GM12891 (cell line): ENCODE results near the gene BACH2.
"Not testable (repeated sequence)": the region's sequence is repeated elsewhere in the genome, so short reads cannot be mapped to it uniquely, and the experiment has no call there.

ENCODE experiments used
- DNase-seq: peaks from one replicate; pipeline ENCODE4 v3.0.0; 2011; ENCODE audit warnings: low spot score; ENCODE audit not compliant: insufficient read length
- FAIRE-seq: peaks from 2 replicates; lab custom pipeline; 2011; peaks lifted over from hg19 to GRCh38; lab: Jason Lieb, UNC
- PAX5 ChIP-seq: IDR thresholded peaks from 2 replicates; pipeline ENCODE4 v1.6.1; 2011; ENCODE audit warnings: low read length, moderate library complexity, mild to moderate bottlenecking; ENCODE audit not compliant: insufficient read depth, severe bottlenecking
- POLR2A ChIP-seq: IDR thresholded peaks from 2 replicates; pipeline ENCODE4 v1.6.1; 2011; ENCODE audit warnings: low read depth, low read length, control low read depth
- POLR2AphosphoS5 ChIP-seq: IDR thresholded peaks from 2 replicates; pipeline ENCODE4 v1.6.1; 2011; ENCODE audit warnings: low read depth, low read length, control low read depth
- POU2F2 ChIP-seq: IDR thresholded peaks from 2 replicates; pipeline ENCODE4 v1.6.1; 2011; ENCODE audit warnings: low read depth, mild to moderate bottlenecking, control low read depth, low read length, moderate library complexity
- SPI1 ChIP-seq: IDR thresholded peaks from 2 replicates; pipeline ENCODE4 v1.6.1; 2011; ENCODE audit warnings: low read depth, low read length, control low read depth
- TAF1 ChIP-seq: IDR thresholded peaks from 2 replicates; pipeline ENCODE4 v1.6.1; 2011; ENCODE audit warnings: low read depth, low read length, control low read depth

BACH2 gene

DNA sequence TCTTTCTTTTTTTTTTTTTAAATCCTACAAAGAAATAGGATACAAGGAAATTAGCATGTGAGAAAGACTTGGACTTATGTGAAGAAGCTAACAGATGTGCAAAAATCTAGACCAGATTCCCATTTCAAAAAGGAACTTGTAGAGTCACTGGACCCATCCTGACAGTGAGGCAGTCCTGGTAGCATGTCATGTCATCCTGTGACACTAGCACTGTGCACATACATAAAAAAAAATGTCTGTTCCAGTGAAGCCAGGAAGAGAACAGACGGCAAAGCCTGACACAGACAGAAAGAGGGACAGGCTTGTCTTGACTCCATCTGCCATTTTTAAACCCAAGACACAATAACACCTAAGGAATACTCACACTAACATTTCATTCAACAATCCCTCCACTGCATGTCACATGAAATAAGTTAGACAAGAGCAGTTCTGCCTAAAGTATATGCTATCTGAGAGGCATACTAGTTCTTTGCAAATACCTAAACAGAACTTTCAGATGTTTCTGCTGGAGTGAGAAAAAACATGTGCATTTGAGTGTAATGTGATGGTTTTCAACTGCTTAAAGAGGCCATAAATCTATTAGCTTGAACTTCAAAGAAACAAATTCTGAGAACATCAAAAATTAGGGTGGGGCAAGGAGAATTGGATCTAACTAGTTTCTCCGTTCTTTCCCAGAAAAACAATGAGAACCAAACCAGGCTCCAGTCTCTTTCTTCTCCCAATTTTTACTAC, 159.6 kb downstream of the BACH2 start:
- DNase-seq (no peak), FAIRE-seq (no peak)
- TF ChIP-seq TAF1 (no peak), SPI1 (no peak), PAX5 (no peak), POLR2AphosphoS5 (no peak), POU2F2 (no peak), POLR2A (no peak)

DNA sequence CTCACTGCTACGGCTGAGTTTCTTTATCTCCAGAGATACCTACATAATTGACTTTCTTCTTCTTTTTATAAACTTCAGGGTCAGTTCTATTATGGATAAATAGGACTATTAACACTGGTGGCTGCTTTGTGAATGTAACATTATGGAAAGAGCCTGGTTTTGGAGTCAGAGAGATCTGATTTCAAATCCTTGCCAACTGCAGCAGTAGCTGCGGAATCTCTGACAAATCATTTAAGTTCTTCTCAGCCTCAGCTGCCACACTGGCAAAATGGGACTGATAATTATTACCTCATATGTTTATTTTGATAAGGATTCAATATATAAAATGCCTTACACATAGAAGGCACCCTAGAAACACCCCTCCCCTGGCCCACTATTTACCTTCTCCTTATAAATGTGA, 160.5 kb downstream of the BACH2 start:
- FAIRE-seq = no peak
- TF ChIP-seq PAX5 (no peak), POLR2AphosphoS5 (no peak), POU2F2 (no peak), POLR2A (no peak), SPI1 (no peak), TAF1 (no peak)

DNA sequence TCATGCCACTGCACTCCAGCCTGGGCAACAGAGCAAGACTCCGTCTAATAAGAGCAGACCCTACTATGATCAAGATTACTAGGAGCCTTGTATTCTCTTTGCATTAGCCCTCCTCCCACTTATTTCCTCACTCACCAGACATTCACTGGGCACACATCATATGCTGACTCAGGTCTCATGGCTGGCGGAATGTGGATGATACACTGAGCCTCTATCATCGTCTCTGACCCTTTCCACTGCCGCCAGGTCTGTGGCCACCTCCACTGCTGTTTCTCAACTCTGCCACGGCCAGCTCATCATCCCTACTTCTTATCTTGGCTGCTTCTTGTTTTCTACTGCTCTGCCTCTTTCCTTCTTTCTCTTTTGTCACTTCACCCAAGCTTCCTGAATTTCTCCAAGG, 161.0 kb downstream of the BACH2 start:
- no peak for DNase-seq
- TF ChIP-seq POU2F2 (no peak), TAF1 (no peak), PAX5 (no peak), SPI1 (no peak)
- no peak for FAIRE-seq

More for the DNA sequence above, 160.5 kb downstream of the BACH2 start:
- no peak for DNase-seq

DNA sequence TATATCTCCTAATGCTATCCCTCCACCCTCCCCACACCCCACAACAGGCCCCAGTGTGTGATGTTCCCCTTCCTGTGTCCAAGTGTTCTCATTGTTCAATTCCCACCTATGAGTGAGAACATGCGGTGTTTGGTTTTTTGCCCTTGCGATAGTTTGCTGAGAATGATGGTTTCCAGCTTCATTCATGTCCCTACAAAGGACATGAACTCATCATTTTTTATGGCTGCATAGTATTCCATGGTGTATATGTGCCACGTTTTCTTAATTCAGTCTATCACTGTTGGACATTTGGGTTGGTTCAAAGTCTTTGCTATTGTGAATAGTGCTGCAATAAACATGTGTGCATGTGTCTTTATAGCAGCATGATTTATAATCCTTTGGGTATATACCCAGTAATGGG, 163.0 kb downstream of the BACH2 start:
- FAIRE-seq = not testable (repeated sequence)

DNA sequence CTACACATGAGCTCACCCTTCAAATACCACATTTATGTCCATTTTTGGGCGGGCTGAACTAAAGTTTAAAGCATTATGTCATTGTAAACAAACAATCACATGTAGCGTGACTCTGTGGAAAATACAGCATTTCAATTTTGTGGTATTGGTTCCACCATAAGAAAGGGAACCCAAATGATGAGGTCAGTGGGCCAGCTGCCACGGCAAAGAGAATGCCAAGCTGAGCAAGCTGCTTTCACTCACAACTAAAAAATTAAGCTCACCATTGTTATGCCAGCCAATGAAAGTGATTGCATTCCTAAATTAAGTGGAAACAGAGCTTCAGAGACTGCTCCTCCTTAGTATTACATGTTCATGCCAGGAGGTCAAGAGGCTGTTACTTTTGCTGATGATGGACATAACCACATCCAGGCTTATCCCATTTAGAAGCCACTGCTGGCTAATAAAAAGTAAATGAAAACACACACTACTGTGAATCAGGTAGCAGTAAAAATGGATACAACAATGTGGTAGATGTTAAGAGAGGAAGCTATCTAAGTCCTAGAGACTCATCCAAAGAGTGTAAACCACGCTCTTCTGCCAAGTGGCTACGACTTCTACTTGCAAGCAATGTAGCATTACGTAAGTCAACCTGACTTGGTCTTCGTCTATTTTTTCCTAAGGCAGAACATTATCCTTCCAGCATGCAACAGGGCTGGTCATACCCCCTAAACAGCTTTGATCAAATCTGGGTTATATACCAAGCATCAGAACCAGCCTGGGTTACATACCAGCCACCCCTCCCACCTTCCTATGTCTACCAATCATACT, 164.8 kb downstream of the BACH2 start:
- FAIRE-seq (no peak), DNase-seq (no peak)
- no peak for TF ChIP-seq SPI1
- no peak for TF ChIP-seq PAX5
- no peak for TF ChIP-seq TAF1
- no peak for TF ChIP-seq POU2F2
- no peak for TF ChIP-seq POLR2AphosphoS5
- no peak for TF ChIP-seq POLR2A

More for the DNA sequence above, 163.0 kb downstream of the BACH2 start:
- DNase-seq = not testable (repeated sequence)

DNA sequence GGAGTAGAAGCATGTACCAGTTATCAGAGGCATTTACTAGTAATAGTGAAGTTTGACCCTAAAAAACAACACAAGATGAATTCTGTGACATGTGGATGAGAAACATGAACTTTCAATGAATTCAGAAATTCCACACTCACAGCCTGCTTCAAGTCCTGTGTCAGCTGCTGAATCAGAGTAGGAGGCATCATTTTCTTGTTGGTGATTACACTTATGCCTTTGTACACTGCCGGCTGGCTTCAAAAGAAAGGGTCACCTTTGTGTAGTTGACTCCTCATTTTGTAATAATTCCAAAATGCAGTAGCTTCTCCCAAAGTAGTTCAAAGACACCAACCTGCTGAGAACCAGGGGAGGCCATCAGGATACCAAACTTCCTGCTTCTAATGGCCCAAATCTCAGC, 165.5 kb downstream of the BACH2 start:
- no peak for FAIRE-seq
- no peak for DNase-seq
- no peak for TF ChIP-seq SPI1
- no peak for TF ChIP-seq PAX5
- no peak for TF ChIP-seq TAF1
- TF ChIP-seq POLR2A = no peak
- no peak for TF ChIP-seq POU2F2
- TF ChIP-seq POLR2AphosphoS5 = no peak

DNA sequence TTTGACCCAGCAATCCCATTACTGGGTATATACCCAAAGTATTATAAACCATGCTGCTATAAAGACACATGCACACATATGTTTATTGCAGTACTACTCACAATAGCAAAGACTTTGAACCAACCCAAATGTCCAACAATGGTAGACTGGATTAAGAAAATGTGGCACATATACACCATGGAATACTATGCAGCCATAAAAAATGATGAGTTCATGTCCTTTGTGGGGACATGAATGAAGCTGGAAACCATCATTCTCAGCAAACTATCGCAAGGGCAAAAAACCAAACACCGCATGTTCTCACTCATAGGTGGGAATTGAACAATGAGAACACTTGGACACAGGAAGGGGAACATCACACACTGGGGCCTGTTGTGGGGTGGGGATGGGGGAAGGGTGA, 168.0 kb downstream of the BACH2 start:
- DNase-seq, FAIRE-seq: not testable (repeated sequence)

DNA sequence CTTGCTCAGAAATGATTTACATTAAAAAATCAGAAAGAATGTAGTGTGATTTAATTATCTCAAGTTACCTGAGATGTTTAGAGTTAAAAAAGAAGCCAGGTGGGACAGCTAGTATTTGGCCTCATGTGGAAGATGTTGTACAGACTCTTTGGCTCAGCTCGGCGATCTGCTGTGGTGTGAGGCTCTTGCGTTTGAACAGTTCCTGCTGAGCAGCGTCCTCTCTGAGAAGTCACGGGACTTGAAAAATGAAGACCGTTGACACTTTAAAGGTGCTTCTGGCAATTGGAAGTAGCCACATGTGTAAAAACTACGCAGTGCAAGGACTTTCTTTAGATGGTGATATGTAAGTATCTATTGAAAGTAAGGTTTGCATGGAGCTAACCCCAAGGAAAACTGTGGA, 169.0 kb downstream of the BACH2 start:
- no peak for DNase-seq
- FAIRE-seq = no peak
- TF ChIP-seq SPI1 (no peak), POLR2A (no peak), PAX5 (no peak), POU2F2 (no peak), TAF1 (no peak), POLR2AphosphoS5 (no peak)

DNA sequence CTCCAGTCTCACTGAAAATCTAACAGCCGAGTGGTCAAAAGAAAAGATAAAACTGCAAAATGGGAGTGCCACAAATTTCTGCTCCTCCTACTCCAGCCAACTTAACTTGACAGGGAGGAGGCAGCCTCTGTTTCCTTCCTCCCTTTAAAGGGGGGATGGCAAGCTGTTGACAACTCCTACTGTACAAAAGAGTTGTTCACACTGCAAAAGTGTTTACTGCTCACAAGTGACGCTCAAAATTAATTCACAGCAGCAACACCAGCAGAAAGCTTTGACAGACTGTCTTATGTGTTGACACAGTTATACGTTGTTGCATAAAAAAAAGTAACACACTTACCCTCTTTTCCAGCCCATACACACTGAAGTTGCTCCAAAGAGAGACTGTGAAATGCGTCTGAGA, 169.8 kb downstream of the BACH2 start:
- TF ChIP-seq TAF1 (no peak), POU2F2 (no peak), POLR2AphosphoS5 (no peak), POLR2A (no peak), PAX5 (no peak), SPI1 (no peak)
- DNase-seq = no peak
- FAIRE-seq = no peak

DNA sequence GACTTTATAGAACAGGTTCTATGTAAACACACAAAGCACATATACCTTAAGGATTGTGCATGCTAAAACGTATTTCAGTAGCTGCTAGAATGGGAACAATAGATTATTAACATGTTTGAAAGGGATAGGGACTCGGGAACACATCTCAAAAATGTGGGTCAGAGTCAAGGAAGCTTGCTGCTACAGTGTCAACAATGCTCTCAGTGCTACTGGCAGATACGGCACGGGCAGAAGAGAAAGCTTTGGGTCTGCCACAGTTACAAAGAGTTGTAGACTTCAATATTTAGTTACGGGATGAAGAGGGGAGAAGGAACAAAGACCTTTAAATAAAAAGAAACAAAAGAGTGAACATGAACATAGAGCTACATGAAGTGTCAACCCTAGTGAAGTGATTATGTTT, 170.5 kb downstream of the BACH2 start:
- no peak for TF ChIP-seq SPI1
- TF ChIP-seq POU2F2 = no peak
- no peak for TF ChIP-seq POLR2A
- no peak for TF ChIP-seq TAF1
- TF ChIP-seq PAX5 = no peak
- no peak for TF ChIP-seq POLR2AphosphoS5
- DNase-seq (no peak), FAIRE-seq (no peak)
